ENCODE measurements around the gene NFATC2.

The NFATC2 gene

DNA sequence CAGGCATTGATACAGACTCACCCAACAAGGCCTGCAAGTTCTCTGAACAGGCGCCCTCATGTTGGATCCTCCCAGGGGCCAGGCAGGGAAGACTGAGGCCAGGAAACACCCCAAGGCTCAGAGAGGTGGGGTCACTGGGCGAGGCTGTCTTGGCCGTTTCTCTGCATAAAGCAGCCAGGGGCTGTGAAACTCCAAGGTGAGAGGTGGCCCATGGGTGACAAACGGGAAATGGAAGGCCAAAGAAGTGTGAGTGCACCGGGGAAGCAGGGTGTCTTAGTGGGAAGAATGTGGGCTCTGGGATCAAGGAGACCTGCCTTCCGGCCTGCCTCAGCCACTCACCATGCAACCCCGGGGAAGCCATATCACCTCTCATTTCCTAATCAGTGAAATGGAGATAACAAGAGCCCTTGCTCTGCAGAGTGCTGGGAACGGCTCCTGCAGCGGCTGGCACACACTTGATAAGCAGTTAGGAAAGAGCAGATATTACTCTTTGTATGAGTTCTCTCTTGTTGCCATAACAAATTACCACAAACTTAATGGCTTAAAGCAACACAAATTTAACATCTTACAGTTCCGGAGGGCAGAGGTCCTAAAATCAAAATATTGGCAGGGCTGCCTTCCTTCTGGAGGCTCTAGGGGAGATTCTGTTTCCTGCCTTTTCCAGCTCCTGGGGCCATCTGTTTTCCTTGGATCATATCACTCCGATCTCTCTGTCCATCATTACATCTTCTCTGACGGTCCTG, 168.6 kb downstream of the NFATC2 start:
- DNase-seq (ENCODE audit: low spot score) (peak; percentile 73), ATAC-seq (ENCODE audit: low read depth) (no peak)
- Histone ChIP-seq H3K36me3 (ENCODE audit: low read depth) (no peaks in the 10 kb centered on the region), H3K4me3 (ENCODE audit: severe bottlenecking) (no peak overlapping the region), H3K27ac (ENCODE audit: poor library complexity, severe bottlenecking) (no peak overlapping the region), H3K27me3 (ENCODE audit: insufficient read depth, poor library complexity, severe bottlenecking) (no peaks in the 10 kb centered on the region), H3K4me1 (ENCODE audit: insufficient read depth, poor library complexity, severe bottlenecking) (no peaks in the 10 kb centered on the region), H3K9me3 (ENCODE audit: severe bottlenecking) (no peaks in the 10 kb centered on the region)
- TF ChIP-seq, protein P1, sequence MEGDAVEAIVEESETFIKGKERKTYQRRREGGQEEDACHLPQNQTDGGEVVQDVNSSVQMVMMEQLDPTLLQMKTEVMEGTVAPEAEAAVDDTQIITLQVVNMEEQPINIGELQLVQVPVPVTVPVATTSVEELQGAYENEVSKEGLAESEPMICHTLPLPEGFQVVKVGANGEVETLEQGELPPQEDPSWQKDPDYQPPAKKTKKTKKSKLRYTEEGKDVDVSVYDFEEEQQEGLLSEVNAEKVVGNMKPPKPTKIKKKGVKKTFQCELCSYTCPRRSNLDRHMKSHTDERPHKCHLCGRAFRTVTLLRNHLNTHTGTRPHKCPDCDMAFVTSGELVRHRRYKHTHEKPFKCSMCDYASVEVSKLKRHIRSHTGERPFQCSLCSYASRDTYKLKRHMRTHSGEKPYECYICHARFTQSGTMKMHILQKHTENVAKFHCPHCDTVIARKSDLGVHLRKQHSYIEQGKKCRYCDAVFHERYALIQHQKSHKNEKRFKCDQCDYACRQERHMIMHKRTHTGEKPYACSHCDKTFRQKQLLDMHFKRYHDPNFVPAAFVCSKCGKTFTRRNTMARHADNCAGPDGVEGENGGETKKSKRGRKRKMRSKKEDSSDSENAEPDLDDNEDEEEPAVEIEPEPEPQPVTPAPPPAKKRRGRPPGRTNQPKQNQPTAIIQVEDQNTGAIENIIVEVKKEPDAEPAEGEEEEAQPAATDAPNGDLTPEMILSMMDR (IDR thresholded peaks at IDR 0.05; ENCODE audit: poor library complexity, severe bottlenecking): no peak

DNA sequence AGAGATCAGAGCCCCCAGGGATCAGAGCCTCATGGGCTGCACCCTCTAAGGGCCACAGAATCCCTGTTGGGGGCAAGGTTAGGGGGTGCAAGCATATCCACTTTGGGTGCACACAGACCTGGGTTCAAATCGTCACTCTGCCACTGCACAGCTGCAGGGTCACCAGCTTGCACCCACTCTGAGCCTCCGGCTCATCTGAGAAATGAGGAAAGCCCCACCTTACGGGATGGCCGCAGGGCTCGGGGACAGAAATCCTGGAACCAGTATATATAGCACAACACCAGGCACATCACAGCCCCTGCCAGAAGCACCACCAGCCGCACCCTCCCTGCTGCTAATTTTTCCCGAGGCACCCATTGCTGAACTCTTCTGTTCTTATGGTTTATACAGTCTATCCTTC, 169.6 kb downstream of the NFATC2 start:
- Histone ChIP-seq H3K4me3 (ENCODE audit: severe bottlenecking) (no peak overlapping the region), H3K36me3 (ENCODE audit: low read depth) (no peaks in the 10 kb centered on the region), H3K9me3 (ENCODE audit: severe bottlenecking) (no peaks in the 10 kb centered on the region), H3K27me3 (ENCODE audit: insufficient read depth, poor library complexity, severe bottlenecking) (no peaks in the 10 kb centered on the region), H3K4me1 (ENCODE audit: insufficient read depth, poor library complexity, severe bottlenecking) (no peaks in the 10 kb centered on the region), H3K27ac (ENCODE audit: poor library complexity, severe bottlenecking) (no peak overlapping the region)
- ATAC-seq (ENCODE audit: low read depth) (no peak), DNase-seq (ENCODE audit: low spot score) (peak; percentile 71)
- TF ChIP-seq, protein P1 (IDR thresholded peaks at IDR 0.05; ENCODE audit: poor library complexity, severe bottlenecking): no peak

DNA sequence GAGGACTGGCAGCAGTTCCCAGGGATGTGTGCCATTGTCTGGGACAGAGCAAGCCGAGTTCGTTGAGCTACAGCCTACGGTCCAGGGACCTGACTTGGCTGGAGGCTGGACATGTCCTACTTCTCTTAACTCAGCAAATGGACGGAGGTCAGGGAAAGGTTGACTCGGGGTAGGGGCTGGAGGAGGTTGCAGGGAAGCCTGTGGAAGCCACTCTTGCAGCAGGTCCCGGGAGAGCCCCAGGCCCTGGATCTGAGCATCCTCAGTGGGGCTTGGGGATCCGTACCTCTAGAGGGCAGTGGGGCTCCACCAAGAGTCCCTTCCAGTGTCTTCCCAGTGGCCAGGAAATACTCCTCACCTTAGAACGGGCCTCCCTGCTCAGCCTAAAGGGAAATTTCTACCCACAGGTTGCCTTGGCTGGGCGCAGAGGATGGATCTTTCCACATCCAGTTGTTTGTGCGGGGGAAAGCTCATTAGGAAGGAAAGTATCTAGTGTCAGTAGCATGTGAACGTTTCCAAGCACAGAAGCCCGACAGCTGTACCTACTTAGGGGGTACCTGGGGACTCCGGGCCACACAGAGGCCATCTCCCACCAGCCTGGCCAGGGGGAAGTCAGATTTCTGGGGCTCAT, 170.2 kb downstream of the NFATC2 start:
- Histone ChIP-seq H3K4me1 (ENCODE audit: insufficient read depth, poor library complexity, severe bottlenecking) (no peaks in the 10 kb centered on the region), H3K27ac (ENCODE audit: poor library complexity, severe bottlenecking) (no peak overlapping the region), H3K9me3 (ENCODE audit: severe bottlenecking) (no peaks in the 10 kb centered on the region), H3K4me3 (ENCODE audit: severe bottlenecking) (no peak overlapping the region), H3K27me3 (ENCODE audit: insufficient read depth, poor library complexity, severe bottlenecking) (no peaks in the 10 kb centered on the region), H3K36me3 (ENCODE audit: low read depth) (no peaks in the 10 kb centered on the region)
- TF ChIP-seq, protein P1 (IDR thresholded peaks at IDR 0.05; ENCODE audit: poor library complexity, severe bottlenecking): peak; percentile 100
- DNase-seq (ENCODE audit: low spot score): no peak
- peak; percentile 98 for ATAC-seq (ENCODE audit: low read depth)

DNA sequence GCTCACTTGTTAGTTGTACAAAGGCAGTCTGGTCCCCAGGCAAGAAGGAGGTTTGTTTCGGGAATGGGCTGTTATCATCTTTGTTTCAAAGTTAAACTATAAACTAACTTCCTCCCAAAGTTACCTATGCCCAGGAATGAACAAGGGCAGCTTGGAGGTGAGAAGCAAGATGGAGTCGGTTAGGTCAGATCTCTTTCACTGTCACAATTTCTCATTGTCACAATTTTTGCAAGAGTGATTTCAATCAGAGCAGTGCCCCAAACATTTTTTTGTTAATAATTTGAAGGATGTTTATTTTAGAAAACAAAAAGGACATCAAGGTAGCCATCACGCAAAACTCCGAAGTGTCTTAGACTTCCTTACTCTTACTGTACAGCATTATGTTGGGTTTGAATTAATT, 170.8 kb downstream of the NFATC2 start:
- no peaks in the 10 kb centered on the region for H3K27me3 ChIP-seq (ENCODE audit: insufficient read depth, poor library complexity, severe bottlenecking)
- no peaks in the 10 kb centered on the region for H3K9me3 ChIP-seq (ENCODE audit: severe bottlenecking)
- peaks cover 2% of the 10 kb centered on the region for H3K4me1 ChIP-seq (ENCODE audit: insufficient read depth, poor library complexity, severe bottlenecking)
- H3K4me3 ChIP-seq (ENCODE audit: severe bottlenecking): no peak overlapping the region
- TF ChIP-seq, protein P1 (IDR thresholded peaks at IDR 0.05; ENCODE audit: poor library complexity, severe bottlenecking): no peak
- DNase-seq (ENCODE audit: low spot score) (no peak), ATAC-seq (ENCODE audit: low read depth) (no peak)
- H3K27ac ChIP-seq (ENCODE audit: poor library complexity, severe bottlenecking): no peak overlapping the region
- no peaks in the 10 kb centered on the region for H3K36me3 ChIP-seq (ENCODE audit: low read depth)

DNA sequence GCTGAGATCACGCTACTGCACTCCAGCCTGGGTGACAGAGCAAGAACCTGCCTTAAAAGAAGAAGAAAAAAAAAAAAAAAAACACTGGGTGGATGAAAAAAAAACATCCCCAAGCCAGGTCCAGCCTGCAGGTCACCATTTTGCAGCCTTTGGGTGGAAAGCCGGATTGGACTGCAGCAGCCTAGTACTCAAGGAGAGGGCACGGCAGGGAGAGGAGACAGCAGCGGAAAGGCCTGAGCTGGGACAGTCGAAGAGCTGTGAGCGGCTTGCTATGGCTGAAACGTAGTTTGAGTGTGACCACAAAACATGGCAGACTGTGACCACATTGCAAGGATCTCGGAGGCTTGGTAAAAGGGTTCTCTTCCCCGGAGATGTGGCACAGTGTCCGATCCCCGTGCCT, 173.0 kb downstream of the NFATC2 start:
- no peak overlapping the region for H3K4me3 ChIP-seq (ENCODE audit: severe bottlenecking)
- peak; percentile 70 for DNase-seq (ENCODE audit: low spot score)
- H3K36me3 ChIP-seq (ENCODE audit: low read depth): no peaks in the 10 kb centered on the region
- H3K27me3 ChIP-seq (ENCODE audit: insufficient read depth, poor library complexity, severe bottlenecking): no peaks in the 10 kb centered on the region
- no peak for ATAC-seq (ENCODE audit: low read depth)
- TF ChIP-seq, protein P1 (IDR thresholded peaks at IDR 0.05; ENCODE audit: poor library complexity, severe bottlenecking): no peak
- peaks cover 20% of the 10 kb centered on the region for H3K4me1 ChIP-seq (ENCODE audit: insufficient read depth, poor library complexity, severe bottlenecking)
- H3K9me3 ChIP-seq (ENCODE audit: severe bottlenecking): no peaks in the 10 kb centered on the region
- H3K27ac ChIP-seq (ENCODE audit: poor library complexity, severe bottlenecking): no peak overlapping the region

Data from RWPE2 (cell line).